Ishikawa (cell line): ENCODE measurements around the gene PAK2.

Experiments
- CREB1 ChIP-seq: IDR thresholded peaks from 2 replicates; pipeline ENCODE4 v1.6.1; 2012; ENCODE audit warnings: low read depth
- EP300 ChIP-seq: IDR thresholded peaks from 2 replicates; pipeline ENCODE4 v1.6.1; 2012; ENCODE audit warnings: borderline replicate concordance
- MAX ChIP-seq: IDR thresholded peaks from 2 replicates; pipeline ENCODE4 v1.6.1; 2012
- NFIC ChIP-seq: IDR thresholded peaks from 2 replicates; pipeline ENCODE4 v1.6.1; 2012
- RAD21 ChIP-seq: IDR thresholded peaks from 2 replicates; pipeline ENCODE4 v1.6.1; 2012; ENCODE audit warnings: low read depth
- REST ChIP-seq: IDR thresholded peaks from 2 replicates; pipeline ENCODE4 v1.6.1; 2012; ENCODE audit warnings: low read depth, mild to moderate bottlenecking
- TAF1 ChIP-seq: IDR thresholded peaks from 2 replicates; pipeline ENCODE4 v1.6.1; 2012; ENCODE audit warnings: low read depth, mild to moderate bottlenecking
- TCF12 ChIP-seq: IDR thresholded peaks from 2 replicates; pipeline ENCODE4 v1.6.1; 2012; ENCODE audit warnings: low read depth
- TEAD4 ChIP-seq: IDR thresholded peaks from 2 replicates; pipeline ENCODE4 v1.6.1; 2012
- YY1 ChIP-seq: IDR thresholded peaks from 2 replicates; pipeline ENCODE4 v1.6.1; 2012; ENCODE audit warnings: low read depth

- TF ChIP-seq EP300 (no peak), TCF12 (no peak), TAF1 (no peak), MAX (no peak), CREB1 (no peak), REST (no peak), RAD21 (no peak), NFIC (no peak), YY1 (no peak), TEAD4 (no peak)
These were observed 32.9 kb upstream of the PAK2 start for GRCh38 chr3:196706731-196707130.
